GM23338 (cell line): ENCODE measurements around the gene MET. TPM values are rescaled to one million over a fixed set of nuclear protein-coding genes. Genes with fewer than 3 reads are reported as not detected.

Experiments used
- ATAC-seq: fragments of 200-7000 bp; cut with Tn5 transposase; 3 replicates; pipeline ENCODE4 v1.9.1; 2020
- DNase-seq: peaks from one replicate; pipeline ENCODE4 v3.0.0-alpha.2; 2015; ENCODE audit warnings: low spot score
- H2AFZ ChIP-seq: fragments of 200-600 bp; sonication (generic); 2 replicates; pipeline ENCODE4 v1.8.0; 2016; ENCODE audit warnings: antibody characterized with exemption, mild to moderate bottlenecking, moderate library complexity
- H3F3A ChIP-seq: fragments of 200-600 bp; sonication (generic); replicated peaks from 2 replicates; pipeline ENCODE4 v1.8.0; 2017; ENCODE audit warnings: antibody characterized with exemption, mixed run types, low read depth
- H3K27ac ChIP-seq: fragments of 200-600 bp; sonication (generic); 2 replicates; pipeline ENCODE4 v1.6.1; 2016; ENCODE audit warnings: low read depth
- H3K27me3 ChIP-seq: fragments of 200-600 bp; sonication (generic); 2 replicates; pipeline ENCODE4 v1.8.0; 2016; ENCODE audit warnings: mild to moderate bottlenecking, mixed run types, moderate library complexity; ENCODE audit not compliant: insufficient read depth
- H3K36me3 ChIP-seq: fragments of 200-600 bp; sonication (generic); 2 replicates; pipeline ENCODE4 v1.8.0; 2016; ENCODE audit warnings: mild to moderate bottlenecking; ENCODE audit not compliant: insufficient read depth
- H3K4me1 ChIP-seq: fragments of 200-600 bp; sonication (generic); 2 replicates; pipeline ENCODE4 v1.8.0; 2016; ENCODE audit warnings: mild to moderate bottlenecking, moderate library complexity; ENCODE audit not compliant: insufficient read depth
- H3K4me2 ChIP-seq: fragments of 200-600 bp; sonication (generic); 2 replicates; pipeline ENCODE4 v1.7.1; 2017; ENCODE audit warnings: mixed run types
- H3K4me3 ChIP-seq: fragments of 200-600 bp; sonication (generic); 2 replicates; pipeline ENCODE4 v1.6.1; 2016; ENCODE audit warnings: mixed run types
- H3K79me2 ChIP-seq: fragments of 200-600 bp; sonication (generic); replicated peaks from 2 replicates; pipeline ENCODE4 v1.8.0; 2017; ENCODE audit warnings: mild to moderate bottlenecking; ENCODE audit not compliant: insufficient read depth
- H3K9me2 ChIP-seq: fragments of 200-600 bp; sonication (generic); 2 replicates; pipeline ENCODE4 v1.8.0; 2017; ENCODE audit not compliant: insufficient read depth
- H4K20me1 ChIP-seq: fragments of 200-600 bp; sonication (generic); replicated peaks from 2 replicates; pipeline ENCODE4 v1.8.0; 2017; ENCODE audit warnings: mild to moderate bottlenecking; ENCODE audit not compliant: insufficient read depth
- H3K27ac Mint-ChIP-seq: 2 replicates; pipeline ENCODE4 v1.8.0; 2020; ENCODE audit warnings: inconsistent platforms, mild to moderate bottlenecking, moderate library complexity, mixed read lengths
- H3K27me3 Mint-ChIP-seq: 3 replicates; pipeline ENCODE4 v1.8.0; 2022; ENCODE audit warnings: low read depth, mild to moderate bottlenecking, moderate library complexity, mixed read lengths, inconsistent platforms; ENCODE audit not compliant: insufficient read depth, poor library complexity
- H3K36me3 Mint-ChIP-seq: 3 replicates; pipeline ENCODE4 v1.8.0; 2021; ENCODE audit warnings: low read depth, mild to moderate bottlenecking, inconsistent platforms, moderate library complexity, mixed read lengths
- H3K4me1 Mint-ChIP-seq: 3 replicates; pipeline ENCODE4 v1.8.0; 2020; ENCODE audit warnings: mild to moderate bottlenecking, inconsistent platforms, mixed read lengths
- H3K4me3 Mint-ChIP-seq: 3 replicates; pipeline ENCODE4 v1.8.0; 2021; ENCODE audit warnings: moderate library complexity, mild to moderate bottlenecking, inconsistent platforms, mixed read lengths
- H3K9me3 Mint-ChIP-seq: 3 replicates; pipeline ENCODE4 v1.8.0; 2020; ENCODE audit warnings: moderate library complexity, mild to moderate bottlenecking, inconsistent platforms, mixed read lengths
- CREB1 ChIP-seq: fragments of 250-450 bp; sonication (Bioruptor Pico); IDR thresholded peaks from 2 replicates; pipeline ENCODE4 v1.5.0; 2020; ENCODE audit warnings: low read depth, mild to moderate bottlenecking, moderate library complexity
- EZH2 ChIP-seq: fragments of 200-600 bp; sonication (generic); IDR thresholded peaks from one replicate; pipeline ENCODE4 v1.8.0; 2017; ENCODE audit warnings: antibody characterized with exemption, mild to moderate bottlenecking, low read depth; ENCODE audit not compliant: unreplicated experiment
- EZH2phosphoT487 ChIP-seq: fragments of 200-600 bp; sonication (generic); IDR thresholded peaks from one replicate; pipeline ENCODE4 v1.8.1; 2018; ENCODE audit warnings: antibody characterized with exemption; ENCODE audit not compliant: unreplicated experiment
- JUNB ChIP-seq: IDR thresholded peaks from one replicate; pipeline ENCODE4 v1.6.1; 2016; ENCODE audit warnings: antibody characterized with exemption; ENCODE audit not compliant: unreplicated experiment
- NANOG ChIP-seq: IDR thresholded peaks from 2 replicates; pipeline ENCODE4 v1.6.1; 2016; ENCODE audit warnings: antibody characterized with exemption, borderline replicate concordance
- POLR2AphosphoS5 ChIP-seq: IDR thresholded peaks from 2 replicates; pipeline ENCODE4 v1.6.1; 2016; ENCODE audit warnings: antibody characterized with exemption, low read depth
- STAT1 ChIP-seq: IDR thresholded peaks from one replicate; pipeline ENCODE4 v1.6.1; 2016; ENCODE audit warnings: antibody characterized with exemption; ENCODE audit not compliant: unreplicated experiment
- ZNF114 ChIP-seq: fragments of 250-450 bp; sonication (Bioruptor Pico); IDR thresholded peaks from 2 replicates; pipeline ENCODE4 v1.5.0; 2020; ENCODE audit warnings: mild to moderate bottlenecking, moderate library complexity
- polyA plus RNA-seq: library from polyadenylated mRNA; unstranded; fragments of >200 nt; fragmentation: Nextera tagmentation; extraction: Ambion mirVana; gene quantifications from 2 replicates; pipeline ENCODE4 v1.2.1, GENCODE V29; 2016
- total RNA-seq: library from RNA; depleted of rRNA; stranded (reverse); fragments of >200 nt; shearing (Covaris generic); gene quantifications from 2 replicates; pipeline ENCODE4 v1.2.3, GENCODE V29; 2014
- TF ChIP-seq, protein P1 (sequence below): IDR thresholded peaks from one replicate; pipeline ENCODE4 v1.6.1; 2018; ENCODE audit warnings: antibody characterized with exemption; ENCODE audit not compliant: unreplicated experiment
- TF ChIP-seq, protein P2 (sequence below): IDR thresholded peaks from 2 replicates; pipeline ENCODE4 v1.6.1; 2016; ENCODE audit warnings: antibody characterized with exemption
- TF ChIP-seq, protein P3 (sequence below), 2 experiments: fragments of 200-600 bp in 1 of 2; sonication (generic) in 1 of 2; conservative IDR thresholded peaks; 2 replicates each; pipeline versions ENCODE4 v1.5.1 to v1.6.1; 2016 to 2017; ENCODE audit warnings: antibody characterized with exemption in 2 of 2, low read depth in 2 of 2, mild to moderate bottlenecking in 2 of 2, moderate library complexity in 1 of 2

MET gene
- total and polyA plus RNA-seq, 2 experiments from 2014 or later = 4.8 to 23.1 TPM

DNA sequence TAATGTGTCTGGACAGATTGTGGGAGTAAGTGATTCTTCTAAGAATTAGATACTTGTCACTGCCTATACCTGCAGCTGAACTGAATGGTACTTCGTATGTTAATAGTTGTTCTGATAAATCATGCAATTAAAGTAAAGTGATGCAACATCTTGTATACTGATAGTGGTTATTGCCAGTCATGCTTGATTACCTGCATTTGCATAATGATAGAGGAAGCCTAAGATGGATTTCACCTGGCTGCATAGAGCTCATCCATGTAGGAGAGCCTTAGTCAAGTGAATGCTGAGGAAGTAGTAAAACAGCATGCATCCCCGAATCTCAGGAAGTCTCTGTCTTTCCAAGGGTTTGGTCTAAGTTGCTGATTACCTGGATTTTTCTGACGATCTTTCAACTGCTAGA lies 126.2 kb downstream of the MET start:
- Histone ChIP-seq H3F3A (no peaks in the 10 kb centered on the region), H4K20me1 (no peaks in the 10 kb centered on the region), H3K27me3 (no peaks in the 10 kb centered on the region), H3K4me3 (no peak overlapping the region), H3K4me1 (peaks cover 7% of the 10 kb centered on the region; the same call in 1 of the 2 replicates), H3K36me3 (no peaks in the 10 kb centered on the region), H2AFZ (no peak overlapping the region), H3K79me2 (no peaks in the 10 kb centered on the region), H3K4me2 (no peak overlapping the region), H3K27ac (no peak overlapping the region), H3K9me2 (no peaks in the 10 kb centered on the region)
- TF ChIP-seq EZH2phosphoT487 (no peak), NANOG (no peak), EZH2 (no peak), CREB1 (CRISPR knock-in tag) (no peak), POLR2AphosphoS5 (no peak), JUNB (no peak), STAT1 (no peak), ZNF114 (CRISPR knock-in tag) (no peak)
- TF ChIP-seq, protein P1, sequence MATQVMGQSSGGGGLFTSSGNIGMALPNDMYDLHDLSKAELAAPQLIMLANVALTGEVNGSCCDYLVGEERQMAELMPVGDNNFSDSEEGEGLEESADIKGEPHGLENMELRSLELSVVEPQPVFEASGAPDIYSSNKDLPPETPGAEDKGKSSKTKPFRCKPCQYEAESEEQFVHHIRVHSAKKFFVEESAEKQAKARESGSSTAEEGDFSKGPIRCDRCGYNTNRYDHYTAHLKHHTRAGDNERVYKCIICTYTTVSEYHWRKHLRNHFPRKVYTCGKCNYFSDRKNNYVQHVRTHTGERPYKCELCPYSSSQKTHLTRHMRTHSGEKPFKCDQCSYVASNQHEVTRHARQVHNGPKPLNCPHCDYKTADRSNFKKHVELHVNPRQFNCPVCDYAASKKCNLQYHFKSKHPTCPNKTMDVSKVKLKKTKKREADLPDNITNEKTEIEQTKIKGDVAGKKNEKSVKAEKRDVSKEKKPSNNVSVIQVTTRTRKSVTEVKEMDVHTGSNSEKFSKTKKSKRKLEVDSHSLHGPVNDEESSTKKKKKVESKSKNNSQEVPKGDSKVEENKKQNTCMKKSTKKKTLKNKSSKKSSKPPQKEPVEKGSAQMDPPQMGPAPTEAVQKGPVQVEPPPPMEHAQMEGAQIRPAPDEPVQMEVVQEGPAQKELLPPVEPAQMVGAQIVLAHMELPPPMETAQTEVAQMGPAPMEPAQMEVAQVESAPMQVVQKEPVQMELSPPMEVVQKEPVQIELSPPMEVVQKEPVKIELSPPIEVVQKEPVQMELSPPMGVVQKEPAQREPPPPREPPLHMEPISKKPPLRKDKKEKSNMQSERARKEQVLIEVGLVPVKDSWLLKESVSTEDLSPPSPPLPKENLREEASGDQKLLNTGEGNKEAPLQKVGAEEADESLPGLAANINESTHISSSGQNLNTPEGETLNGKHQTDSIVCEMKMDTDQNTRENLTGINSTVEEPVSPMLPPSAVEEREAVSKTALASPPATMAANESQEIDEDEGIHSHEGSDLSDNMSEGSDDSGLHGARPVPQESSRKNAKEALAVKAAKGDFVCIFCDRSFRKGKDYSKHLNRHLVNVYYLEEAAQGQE = no peak
- TF ChIP-seq, protein P2, sequence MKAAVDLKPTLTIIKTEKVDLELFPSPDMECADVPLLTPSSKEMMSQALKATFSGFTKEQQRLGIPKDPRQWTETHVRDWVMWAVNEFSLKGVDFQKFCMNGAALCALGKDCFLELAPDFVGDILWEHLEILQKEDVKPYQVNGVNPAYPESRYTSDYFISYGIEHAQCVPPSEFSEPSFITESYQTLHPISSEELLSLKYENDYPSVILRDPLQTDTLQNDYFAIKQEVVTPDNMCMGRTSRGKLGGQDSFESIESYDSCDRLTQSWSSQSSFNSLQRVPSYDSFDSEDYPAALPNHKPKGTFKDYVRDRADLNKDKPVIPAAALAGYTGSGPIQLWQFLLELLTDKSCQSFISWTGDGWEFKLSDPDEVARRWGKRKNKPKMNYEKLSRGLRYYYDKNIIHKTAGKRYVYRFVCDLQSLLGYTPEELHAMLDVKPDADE = no peak
- TF ChIP-seq, protein P3, sequence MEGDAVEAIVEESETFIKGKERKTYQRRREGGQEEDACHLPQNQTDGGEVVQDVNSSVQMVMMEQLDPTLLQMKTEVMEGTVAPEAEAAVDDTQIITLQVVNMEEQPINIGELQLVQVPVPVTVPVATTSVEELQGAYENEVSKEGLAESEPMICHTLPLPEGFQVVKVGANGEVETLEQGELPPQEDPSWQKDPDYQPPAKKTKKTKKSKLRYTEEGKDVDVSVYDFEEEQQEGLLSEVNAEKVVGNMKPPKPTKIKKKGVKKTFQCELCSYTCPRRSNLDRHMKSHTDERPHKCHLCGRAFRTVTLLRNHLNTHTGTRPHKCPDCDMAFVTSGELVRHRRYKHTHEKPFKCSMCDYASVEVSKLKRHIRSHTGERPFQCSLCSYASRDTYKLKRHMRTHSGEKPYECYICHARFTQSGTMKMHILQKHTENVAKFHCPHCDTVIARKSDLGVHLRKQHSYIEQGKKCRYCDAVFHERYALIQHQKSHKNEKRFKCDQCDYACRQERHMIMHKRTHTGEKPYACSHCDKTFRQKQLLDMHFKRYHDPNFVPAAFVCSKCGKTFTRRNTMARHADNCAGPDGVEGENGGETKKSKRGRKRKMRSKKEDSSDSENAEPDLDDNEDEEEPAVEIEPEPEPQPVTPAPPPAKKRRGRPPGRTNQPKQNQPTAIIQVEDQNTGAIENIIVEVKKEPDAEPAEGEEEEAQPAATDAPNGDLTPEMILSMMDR (conservative IDR thresholded peaks at IDR 0.05; ENCODE audit: low read depth in 2 of 2) = no peak
- Mint-ChIP-seq H3K4me3 (no peak overlapping the region), H3K4me1 (peaks cover 12% of the 10 kb centered on the region), H3K27ac (no peak overlapping the region), H3K9me3 (no peaks in the 10 kb centered on the region), H3K36me3 (no peaks in the 10 kb centered on the region), H3K27me3 (peaks cover 5% of the 10 kb centered on the region)
- DNase-seq (no peak), ATAC-seq (no peak)
